ENCODE results near the gene NPS.

NPS gene, protein sequence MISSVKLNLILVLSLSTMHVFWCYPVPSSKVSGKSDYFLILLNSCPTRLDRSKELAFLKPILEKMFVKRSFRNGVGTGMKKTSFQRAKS

DNA sequence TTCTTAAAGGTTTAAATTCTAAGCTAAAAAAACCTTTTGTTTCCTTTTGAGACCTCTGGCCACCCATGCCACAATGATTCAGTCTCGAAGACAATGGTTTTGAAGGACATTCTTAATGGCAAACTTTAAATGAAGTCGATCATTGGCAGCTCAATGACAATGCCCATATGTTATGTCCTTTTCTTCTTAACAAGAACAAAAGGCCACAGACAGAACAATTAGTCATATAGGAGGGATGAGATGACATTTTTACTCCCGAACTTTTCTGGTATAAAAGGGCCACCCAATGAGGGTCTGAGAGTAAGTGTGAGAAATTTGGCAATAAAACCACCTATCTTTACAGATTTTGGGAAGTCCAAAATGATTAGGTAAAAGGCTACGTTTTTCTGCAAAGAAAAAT, at the start of gene NPS:
Gene NPS (plus strand): TSS at position 301 of the 400 bp plus-strand sequence. CDS start 60 bp downstream, at position 361.
- DNase-seq: no peak

DNA sequence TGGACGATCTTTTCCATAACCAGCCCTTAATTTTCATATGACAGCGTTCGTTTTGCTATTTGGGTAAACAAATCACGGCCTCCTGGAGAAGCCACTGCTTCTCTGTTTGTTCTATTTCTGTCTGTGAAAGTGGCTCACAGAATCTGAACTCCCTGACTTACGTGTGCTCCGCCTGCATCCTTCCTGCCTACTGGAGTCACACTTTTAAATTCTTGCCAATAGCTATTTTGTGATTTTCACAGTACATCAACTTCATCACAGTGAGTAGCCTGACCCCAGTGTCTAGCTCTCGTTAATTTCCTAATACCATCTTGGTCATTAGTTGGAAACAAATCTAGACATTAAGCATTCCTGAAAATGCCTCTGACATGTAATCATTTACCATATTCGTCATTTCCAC, 49.0 kb upstream of the NPS start:
- no peak for DNase-seq

DNA sequence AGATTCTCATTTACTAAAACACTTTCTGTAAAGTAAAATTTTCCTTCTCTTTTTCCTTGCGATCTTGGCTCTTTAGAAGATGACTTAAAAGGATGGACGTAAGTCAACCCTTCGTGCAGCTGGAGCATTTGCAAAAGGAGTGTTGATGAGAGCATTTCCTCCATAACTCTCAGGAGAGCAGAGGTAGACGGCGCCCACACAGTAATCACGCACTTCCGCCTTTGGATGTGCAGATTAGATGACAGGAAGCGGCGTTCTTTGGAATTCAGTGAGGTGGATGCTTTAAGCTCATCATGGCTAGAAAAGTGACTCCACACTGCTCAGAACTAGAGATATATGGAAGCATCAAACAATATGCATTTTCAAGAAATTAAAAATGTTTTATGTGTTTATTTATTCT, 43.0 kb upstream of the NPS start:
- no peak for DNase-seq

DNA sequence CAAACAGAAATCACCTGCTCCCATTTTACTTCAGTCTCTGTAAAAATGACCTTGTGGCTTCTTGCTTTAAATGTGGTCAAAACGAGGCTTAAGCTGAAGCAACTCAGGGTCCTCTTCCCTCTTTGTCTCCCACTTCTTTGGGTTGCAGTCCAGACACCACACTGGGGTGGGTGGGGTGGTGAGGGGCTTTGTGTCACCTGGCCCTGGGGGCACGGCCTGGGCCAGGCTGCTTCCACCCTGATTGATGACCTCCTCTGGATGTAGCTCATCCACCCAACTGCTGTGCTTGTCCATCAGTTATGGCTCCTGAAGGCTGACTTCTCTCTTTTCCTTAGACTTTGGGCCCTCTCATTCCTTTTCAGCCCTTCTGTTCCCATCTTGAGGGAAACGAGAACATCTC, 26.8 kb upstream of the NPS start:
- no peak for DNase-seq

DNA sequence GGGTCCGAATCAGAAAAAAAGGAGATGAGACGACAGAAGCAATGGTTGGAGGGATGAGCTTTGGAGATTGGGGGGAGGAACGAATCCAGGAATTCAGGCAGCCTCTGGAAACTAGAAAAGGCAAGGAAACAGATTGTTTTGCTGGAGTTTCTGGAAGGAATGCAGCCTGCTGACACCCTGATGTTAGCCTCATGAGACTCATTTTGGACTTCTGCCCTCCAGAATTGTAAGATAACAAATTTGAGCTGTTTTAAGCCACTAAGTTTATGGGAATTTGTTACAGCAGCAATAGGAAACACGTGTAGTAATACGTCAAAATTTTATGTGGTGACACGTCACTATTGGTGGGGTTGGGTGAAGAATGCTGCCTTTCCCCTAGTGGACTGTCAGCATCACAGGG, 25.6 kb upstream of the NPS start:
- no peak for DNase-seq

DNA sequence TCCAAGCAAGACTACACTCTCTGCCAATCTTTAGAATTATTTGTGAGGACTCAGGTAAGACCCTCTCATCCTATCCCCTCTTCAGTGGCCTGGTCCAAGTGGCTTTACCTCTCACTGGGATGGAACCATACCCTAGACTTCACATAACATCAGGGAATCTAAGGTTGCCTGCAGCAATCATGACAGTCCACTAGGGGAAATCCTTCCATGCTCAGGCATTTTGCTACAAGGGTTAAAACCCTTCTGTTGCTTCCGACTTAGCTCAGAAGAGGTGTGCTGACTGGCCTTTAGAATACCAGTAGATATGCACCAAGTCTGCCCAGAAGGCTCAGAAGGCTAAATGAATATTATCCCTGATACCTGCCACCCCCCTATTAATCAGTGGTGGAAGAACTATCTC, 24.9 kb upstream of the NPS start:
- DNase-seq: no peak

DNA sequence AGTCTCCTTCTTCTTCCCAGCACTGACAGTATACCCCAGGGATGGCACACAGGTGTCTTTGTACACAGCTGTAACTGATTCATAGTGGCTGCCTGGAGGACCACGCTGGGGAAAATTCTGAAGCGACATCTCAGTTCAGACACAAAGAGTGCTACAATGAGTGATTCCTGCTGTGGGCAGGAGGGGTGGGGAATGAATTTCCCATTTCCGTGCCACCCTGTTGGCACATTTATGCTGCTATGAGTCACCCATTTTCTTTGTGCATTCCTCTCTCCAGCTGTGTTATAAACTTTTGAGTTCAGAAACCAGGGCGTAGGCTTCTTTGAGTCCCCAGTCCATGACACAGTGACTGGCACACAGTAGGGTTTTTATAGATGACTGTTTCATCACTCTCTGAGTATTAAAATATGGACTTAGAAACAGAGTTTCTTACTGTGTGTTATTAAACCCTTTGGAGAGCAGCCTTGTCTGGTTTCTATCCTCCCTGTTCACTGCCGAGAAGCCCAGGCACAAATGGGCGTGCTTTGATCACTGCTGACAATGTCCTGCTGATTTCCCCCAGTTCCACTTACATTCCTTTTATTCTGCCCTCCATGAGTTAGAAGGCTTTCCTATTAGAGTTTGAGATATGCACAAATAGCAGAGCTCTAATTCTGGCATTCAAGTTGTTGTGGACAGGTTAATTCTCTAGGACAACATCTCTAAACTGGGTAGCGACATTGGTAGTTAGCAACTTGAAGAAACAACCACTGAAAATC, 24.0 kb upstream of the NPS start:
- DNase-seq: no peak

DNA sequence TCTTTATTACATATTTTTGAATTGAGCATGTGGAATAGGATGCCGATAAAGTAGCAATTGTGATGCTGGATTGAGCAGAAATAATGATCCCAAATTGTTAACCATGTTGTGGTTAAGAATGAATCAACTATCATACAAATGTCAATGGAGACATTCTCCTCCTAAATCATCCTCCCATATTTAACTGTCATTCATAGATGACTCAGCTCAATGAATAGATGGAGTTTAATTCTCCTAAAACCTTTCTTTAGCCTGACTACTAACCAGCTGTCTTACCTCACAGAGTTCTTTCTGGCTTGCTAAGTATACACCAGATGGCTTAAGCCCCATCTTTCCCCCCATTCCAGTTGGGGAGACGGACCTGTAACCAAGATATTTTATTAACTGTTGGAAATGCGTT, 23.4 kb upstream of the NPS start:
- DNase-seq: no peak

DNA sequence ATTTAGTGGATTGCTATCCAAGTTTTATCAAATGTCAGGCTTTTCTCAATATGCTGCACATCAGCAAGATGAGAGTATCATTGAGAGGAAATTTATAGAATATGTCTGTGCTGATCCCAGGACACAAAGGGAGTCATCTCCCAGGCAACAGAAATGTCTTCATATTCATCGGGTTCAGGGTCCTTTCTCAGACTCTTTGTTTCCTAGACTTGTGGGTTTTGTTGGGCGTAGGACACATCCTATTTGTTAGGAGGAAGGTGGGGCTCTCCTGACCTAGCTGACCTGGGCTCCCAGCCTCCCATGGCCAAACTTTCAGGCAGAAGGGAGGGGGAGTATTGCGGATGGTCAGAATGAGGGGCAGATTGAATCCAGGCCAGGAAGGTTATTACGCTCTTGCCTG, 22.9 kb upstream of the NPS start:
- no peak for DNase-seq

DNA sequence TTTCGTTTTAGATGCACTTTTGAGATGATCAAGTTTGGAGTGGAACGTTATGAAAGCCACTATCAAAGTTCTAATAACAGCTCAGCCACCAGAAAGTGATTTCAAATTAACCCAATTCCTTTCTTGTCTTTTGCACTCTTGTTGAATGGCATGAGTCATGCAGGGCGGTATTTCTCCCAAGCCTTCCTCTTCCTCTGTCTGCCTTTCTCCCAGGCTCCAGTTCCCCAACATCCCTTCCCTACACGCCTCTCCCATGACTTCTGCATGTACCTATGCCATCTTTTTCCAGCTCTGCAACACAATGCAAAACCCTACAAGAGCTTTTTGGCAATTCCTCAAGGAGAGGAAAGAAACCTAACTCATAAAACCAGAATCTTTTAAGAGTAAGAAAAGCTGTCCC, 21.8 kb upstream of the NPS start:
- DNase-seq: no peak

DNA sequence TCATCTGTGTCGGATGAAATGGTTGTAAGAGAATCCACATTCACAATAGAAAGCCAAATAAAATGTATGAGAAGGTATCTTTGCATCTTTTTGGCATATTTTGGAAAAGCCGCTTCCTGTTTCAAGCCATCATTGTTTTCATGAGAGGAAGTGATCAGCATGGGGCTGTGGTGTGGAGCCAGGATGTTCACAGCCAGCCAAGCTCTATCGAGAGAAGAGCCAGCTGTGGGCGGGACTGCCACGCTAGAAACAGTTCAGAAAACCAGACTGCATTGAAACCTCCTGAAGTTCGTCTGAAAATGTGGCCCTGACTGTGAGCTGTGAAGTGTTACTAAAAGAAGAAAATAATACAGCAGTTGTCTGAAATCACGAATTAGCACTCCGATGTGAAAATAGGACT, 21.2 kb upstream of the NPS start:
- DNase-seq: no peak

DNA sequence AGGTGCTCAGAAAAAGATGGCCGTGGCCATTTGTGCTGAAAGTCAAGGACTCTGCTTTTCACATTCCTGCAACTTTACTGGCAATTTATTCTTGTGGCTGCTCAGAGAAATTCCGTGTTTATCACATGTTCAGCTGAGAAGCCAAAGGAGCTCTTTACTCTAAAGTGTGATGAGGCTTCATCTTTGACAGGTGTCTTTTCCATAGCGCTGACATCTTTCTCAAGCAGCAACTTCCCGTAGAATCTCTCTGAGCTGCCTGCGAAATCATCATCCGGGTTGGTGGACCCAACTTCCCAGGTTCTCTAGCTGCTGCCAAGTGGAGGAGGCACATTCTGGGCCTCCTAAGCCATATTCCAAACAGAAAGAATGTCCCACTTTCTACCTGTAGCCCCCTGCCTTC, 16.9 kb upstream of the NPS start:
- no peak for DNase-seq

DNA sequence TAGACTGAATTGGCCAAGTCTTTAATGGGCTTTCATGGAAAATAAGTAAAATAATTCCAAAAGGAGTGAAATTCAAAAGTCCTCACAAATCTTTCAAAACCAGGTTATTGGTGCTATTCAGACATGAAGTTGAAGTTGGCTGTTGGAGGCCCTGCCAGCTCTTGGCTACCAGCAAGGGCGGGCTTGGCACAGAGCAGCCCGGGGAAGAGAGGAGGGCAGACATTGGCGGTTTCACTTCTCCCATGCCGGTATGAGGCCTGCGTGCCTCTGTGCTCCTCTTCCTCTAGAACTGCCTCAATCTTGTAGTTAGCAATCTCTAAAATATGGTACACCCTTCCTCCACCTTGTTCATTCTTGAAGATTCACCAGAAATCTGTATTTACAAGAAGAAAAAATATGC, 16.4 kb upstream of the NPS start:
- no peak for DNase-seq

DNA sequence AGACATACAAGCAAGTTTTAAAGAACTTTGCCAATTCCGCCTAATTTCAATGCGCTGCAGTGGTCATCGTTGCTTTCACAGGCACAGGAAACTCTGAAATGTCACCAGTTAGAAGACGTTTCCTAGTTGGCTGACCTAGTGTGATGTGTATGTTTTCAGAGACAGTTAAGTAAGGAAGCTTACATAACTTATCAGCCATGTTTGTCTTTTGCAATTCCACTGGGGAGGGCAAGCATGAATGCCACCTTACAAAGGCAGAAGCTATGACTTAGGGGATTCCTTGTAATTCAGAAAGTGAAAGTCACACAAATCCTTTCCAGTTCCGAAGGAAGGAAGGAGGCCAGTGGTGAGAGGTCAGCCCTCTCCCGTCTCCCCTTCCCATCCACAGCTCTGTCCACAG, 15.0 kb upstream of the NPS start:
- DNase-seq: no peak

DNA sequence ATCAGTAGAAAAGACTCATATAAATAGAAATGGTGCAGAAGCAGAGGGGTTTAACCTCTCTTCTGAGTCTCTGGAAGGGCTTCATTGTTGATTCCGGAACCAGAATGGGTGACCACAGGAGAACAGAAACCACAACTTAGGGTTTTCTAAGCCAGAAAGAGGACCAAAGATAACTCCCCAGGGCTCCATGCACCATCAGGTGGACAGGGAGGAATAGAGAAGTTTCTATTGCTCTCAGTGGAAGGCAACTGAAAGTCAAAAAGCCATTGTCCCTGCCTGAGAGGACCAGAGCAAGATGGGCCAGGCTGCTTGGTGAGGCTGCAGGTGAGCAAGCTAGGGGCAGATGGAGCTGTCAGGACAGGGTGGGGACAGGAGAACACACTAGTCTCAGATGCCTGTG, 14.6 kb upstream of the NPS start:
- DNase-seq: no peak

DNA sequence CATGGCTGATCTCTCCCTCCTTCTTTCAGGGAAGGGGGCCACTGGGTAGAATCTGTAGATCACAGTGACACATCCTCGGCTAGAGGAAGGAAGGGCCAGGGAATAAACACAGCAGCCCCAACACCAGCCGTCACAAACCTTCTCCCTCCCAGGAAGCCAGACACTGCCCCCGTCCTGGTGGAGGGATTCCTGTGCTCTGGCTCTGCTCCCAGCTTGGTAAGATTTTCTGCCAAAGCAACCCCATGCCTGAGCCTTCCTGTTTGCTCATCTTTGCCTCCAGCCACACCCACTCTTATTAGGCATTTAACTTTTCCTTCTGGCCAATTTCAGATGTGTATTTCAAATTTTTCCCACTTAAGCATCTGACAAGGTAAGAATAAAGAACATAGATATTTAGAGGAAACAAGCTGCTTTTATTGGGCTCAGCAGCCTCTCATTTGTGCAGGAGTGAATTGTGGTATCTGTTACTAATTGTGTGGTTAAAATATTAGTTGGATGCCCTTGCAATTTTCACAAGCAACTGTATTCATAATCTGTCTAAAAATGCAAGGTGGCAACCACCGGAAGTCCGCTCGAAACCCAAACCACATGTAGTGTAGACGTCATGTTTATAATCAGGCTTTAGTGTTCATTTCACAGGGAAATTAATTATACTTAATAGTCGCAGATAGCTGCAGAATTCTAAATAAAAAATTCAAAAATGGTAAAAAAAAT, 13.2 kb upstream of the NPS start:
- no peak for DNase-seq

DNA sequence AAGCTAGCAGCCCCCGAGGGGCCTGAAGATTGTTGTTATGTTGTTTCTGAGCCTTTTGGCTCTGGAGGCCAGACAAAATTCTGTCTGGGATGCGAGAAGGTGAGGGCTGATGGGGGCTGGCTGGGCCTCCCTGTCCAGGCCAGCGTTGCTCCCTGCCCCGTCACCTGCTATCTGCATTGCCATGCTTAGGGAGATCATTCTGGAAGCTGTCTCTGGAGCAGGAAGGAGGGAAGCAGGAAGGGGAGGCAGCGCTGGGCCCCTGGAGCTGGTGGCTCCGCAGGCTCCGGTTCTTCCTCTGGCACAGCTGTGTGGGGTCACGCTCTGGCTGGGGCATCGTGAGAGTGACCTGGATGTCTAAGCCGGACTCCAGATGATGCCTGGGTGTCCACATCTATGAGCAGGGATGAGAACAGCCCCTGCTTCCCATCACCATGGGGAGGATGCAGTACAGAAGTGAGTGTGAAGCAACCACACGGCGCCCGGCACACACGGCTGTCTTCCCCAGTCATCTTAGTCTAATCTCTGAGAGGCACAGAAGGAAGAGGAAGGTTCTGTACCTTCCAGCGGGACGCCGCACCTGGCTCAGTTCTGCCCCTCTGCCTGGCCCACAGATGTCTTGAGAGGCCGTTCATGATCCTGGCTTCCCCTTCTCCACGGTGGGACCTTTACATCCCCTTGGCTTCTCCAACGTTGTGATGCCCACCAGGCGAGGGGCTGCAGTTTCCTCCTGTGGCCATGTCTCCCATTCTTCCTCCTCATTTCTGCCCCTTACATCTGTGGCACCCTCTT, 11.9 kb upstream of the NPS start:
- no peak for DNase-seq

DNA sequence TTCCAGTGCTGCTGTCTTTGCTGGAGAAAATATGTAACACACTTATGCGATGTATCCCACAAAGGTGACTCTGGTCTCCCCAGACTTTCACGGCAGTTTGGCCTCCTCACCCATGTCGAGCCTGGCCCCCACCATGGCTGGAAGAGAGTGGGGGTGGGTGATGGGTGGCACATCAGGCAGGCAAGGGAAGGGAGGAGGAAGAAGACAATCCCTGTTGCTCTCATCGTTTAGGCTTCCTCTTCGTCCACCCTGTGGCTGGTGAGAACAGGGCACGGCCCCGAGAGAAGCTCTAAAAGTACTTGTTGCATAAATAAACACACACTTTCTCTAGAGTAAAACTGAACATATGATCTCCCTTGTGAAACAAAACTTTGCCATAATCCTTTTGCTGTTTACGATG, 11.2 kb upstream of the NPS start:
- no peak for DNase-seq

DNA sequence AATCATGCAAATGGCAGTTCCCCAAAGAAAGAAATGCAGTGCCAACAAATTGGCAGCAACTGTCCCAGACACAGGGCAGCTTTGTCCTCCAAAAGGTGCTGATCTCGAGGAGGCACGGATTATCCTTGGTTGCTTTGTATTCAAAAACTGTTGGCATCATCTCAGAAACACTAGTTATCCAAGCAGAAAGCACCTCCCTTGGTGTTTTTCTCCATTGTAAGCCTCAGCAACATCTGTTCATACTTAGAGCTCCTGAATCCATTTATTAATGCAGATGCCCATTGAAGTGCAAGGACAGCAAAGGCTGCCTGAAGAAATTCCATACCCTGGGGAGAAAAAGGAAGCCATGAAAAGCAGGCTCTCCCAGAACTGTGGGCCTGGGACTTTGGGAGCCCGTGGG, 1.1 kb upstream of the NPS start:
- no peak for DNase-seq

DNA sequence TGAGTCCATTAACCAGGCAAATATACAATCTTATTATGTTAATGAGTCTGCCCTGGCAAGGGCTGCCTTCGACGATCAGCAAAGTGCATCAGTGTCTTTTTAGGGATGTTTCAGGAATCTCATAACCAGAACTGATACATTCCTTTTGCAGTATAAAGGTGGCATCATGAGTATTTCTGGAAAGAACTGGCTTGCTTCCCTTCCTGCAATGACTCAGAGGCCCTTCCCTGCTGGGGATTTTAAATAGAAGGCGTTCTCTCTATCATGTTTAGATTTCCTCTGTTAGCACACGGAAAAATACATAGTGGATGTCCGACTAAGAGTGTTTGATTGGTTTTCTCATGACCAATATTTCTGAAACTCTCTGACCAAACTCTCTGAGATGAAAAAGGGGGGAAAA, 1.8 kb downstream of the NPS start:
- DNase-seq: no peak

DNA sequence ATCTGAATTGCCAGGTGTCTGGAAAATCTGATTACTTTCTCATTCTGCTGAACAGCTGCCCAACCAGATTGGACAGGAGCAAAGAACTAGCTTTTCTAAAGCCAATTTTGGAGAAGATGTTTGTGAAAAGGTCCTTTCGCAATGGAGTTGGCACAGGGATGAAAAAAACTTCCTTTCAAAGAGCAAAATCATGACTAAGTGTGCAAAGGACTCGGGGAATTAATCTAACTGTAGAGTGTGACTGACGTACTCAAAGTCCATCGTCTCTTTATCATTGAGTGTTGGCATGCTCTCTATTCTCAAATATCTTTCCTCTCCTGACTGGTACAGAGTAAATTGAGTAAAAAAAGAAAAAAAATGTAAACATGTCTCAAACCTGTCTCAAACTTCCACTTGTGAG, 3.3 kb downstream of the NPS start:
- no peak for DNase-seq

DNA sequence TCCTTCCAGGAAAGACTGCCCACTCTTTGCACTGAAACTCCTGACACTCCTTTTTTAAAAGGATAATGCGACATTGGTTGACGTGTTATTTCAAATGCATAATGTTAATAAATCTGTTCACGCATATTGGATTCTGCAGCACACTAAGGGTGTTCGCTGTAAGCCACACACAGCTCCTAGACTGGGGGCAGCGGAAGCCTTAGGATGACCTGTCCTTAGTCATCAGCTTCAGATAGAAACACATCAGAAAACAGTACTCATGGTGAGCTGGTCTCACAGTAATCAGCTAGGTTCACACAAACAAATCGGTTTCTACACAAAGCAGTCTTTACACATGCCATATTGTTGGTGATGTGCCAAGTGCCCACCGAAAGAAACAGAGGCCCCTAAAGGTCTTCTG, 4.3 kb downstream of the NPS start:
- DNase-seq: no peak

DNA sequence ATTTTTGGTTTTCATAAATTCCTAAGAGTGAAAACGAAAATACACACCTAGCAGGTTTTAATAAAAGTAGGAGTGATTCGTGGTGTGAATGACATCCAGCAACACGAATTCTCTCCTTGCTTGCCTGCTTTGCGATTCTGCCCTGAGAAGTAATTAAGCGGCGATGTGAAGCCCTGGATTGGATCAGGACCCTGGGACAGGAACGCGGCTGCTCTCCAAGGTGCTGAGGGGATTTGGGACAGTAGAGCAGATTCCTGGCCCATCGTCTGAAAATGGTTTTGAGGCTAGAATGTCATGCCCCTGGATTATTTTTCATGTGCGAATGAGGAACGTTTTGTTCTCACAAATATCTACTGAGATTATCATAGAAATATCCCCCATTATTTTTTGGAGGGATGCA, 7.8 kb downstream of the NPS start:
- DNase-seq: no peak

DNA sequence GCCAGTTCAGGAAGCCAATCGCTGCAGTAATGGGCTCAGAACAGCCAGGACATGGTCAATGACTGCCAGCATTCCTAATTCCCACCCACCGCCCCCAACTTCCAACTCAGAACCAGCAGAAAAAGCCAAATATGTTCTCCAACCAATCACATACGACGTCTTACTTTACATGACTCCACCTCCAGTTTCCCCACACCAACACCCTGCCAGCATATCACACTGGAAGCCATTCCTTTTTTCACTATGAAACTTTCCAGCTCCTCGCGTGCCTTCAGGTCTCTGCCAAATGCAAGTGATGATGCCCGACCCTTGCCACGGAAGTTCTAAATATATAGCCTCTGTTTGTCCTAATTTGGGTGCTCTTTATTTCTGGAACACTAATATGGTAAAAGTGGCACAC, 12.5 kb downstream of the NPS start:
- no peak for DNase-seq
